ENCODE data around the gene HTR1D. TPM values are rescaled to one million over a fixed set of nuclear protein-coding genes. Genes with fewer than 3 reads are reported as not detected.
A peak's percentile ranks its signal among the peaks of the same experiment; 100 is the strongest.

Gene HTR1D
- total RNA-seq, 1 experiment from 2014 or later: 3.1 TPM

- no peaks in the 10 kb centered on the region for H3K9me3 Mint-ChIP-seq
- H3K27me3 Mint-ChIP-seq (ENCODE audit: low read depth): peaks cover 5% of the 10 kb centered on the region
- H3K79me2 ChIP-seq (ENCODE audit: insufficient read depth, low read length): no peaks in the 10 kb centered on the region
- H3K27ac ChIP-seq (ENCODE audit: insufficient read length, low read depth, low read length): no peak overlapping the region
- H3K27me3 ChIP-seq (ENCODE audit: insufficient read depth, low read length): no peaks in the 10 kb centered on the region
- H3K9me3 ChIP-seq (ENCODE audit: control insufficient read depth, low read depth, low read length): no peaks in the 10 kb centered on the region
- DNase-seq: no peak
- WGBS (ENCODE audit: extremely low coverage, insufficient read length, low lambda C conversion rate): no CpG with 5 or more reads among the region's 10 CpGs
- no peak overlapping the region for H2BK20ac ChIP-seq (ENCODE audit: low read depth, low read length, poor library complexity, severe bottlenecking)
- no peak overlapping the region for H3K4me3 Mint-ChIP-seq
- no peaks in the 10 kb centered on the region for H3K23me2 ChIP-seq (ENCODE audit: insufficient read length, low read depth, low read length, poor library complexity, severe bottlenecking)
- H3K79me1 ChIP-seq (ENCODE audit: insufficient read depth, low read depth, low read length, poor library complexity, severe bottlenecking): no peaks in the 10 kb centered on the region
- no peak overlapping the region for H4K91ac ChIP-seq (ENCODE audit: insufficient read length, low read depth, low read length)
- no peak overlapping the region for H2AK5ac ChIP-seq (ENCODE audit: insufficient read length, low read length)
- H2AFZ ChIP-seq (ENCODE audit: low read length): no peak overlapping the region
- no peak for TF ChIP-seq CTCF (conservative IDR thresholded peaks at IDR 0.05)
- H4K20me1 ChIP-seq (ENCODE audit: control insufficient read depth, insufficient read depth, insufficient read length): no peaks in the 10 kb centered on the region
- no peak overlapping the region for H4K5ac ChIP-seq (ENCODE audit: insufficient read length, low read depth, low read length)
- no peak overlapping the region for H2BK5ac ChIP-seq (ENCODE audit: insufficient read length, low read length)
- H3K4me1 ChIP-seq (ENCODE audit: insufficient read depth, low read length): no peaks in the 10 kb centered on the region
- H3K23ac ChIP-seq (ENCODE audit: insufficient read length, low read depth, low read length): no peak overlapping the region
- H3K27ac Mint-ChIP-seq: 0 out of 7 replicates have a peak overlapping the region, but pooled peaks of 1 of the 3 experiments have one; percentile 32
- peaks cover 3 to 6% of the 10 kb centered on the region in 2 experiments; a peak in 2 of 4 replicates for H3K4me1 Mint-ChIP-seq
- peaks cover 0 to 13% (median 10%) of the 10 kb centered on the region in 3 experiments; a peak in 4 of 7 replicates for H3K36me3 Mint-ChIP-seq (ENCODE audit: insufficient read depth in 1 of 3, low read depth in 3 of 3)
- no peak overlapping the region for H3K4me2 ChIP-seq (ENCODE audit: insufficient read depth, insufficient read length, low read length)
- H3T11ph ChIP-seq (ENCODE audit: low read length): no peak overlapping the region
- no peak overlapping the region for H3K9ac ChIP-seq (ENCODE audit: extremely low read depth, insufficient read length, low read length)
- no peak overlapping the region for H3K4ac ChIP-seq (ENCODE audit: low read depth, low read length)
- no peak overlapping the region for H2BK120ac ChIP-seq (ENCODE audit: low read depth, low read length, poor library complexity, severe bottlenecking)
- H4K8ac ChIP-seq (replicated peaks; ENCODE audit: insufficient read length, low read depth, low read length): no peak overlapping the region
- no peak overlapping the region for H3K14ac ChIP-seq (ENCODE audit: insufficient read depth, low read length)
- no peak overlapping the region for H3K18ac ChIP-seq (ENCODE audit: insufficient read length, low read depth, low read length)
- H3K56ac ChIP-seq (ENCODE audit: insufficient read length, low read depth, low read length): no peak overlapping the region
- H2BK12ac ChIP-seq (ENCODE audit: insufficient read length, low read depth, low read length): no peak overlapping the region
- no peak overlapping the region for H2BK15ac ChIP-seq (ENCODE audit: low read depth, low read length)
Observed at GRCh38 chr1:23196627-23197328, 20.5 kb downstream of the HTR1D start.

Measured in H9 (cell line).